Retinal pigment epithelial cell (primary cell): ENCODE measurements around the gene MAD1L1.

Experiments
- DNase-seq: peaks from one replicate; pipeline ENCODE4 v3.0.0-alpha.2; 2010; ENCODE audit warnings: low read depth
- H3K4me3 ChIP-seq: 2 replicates; pipeline ENCODE4 v1.5.1; 2011; ENCODE audit warnings: mild to moderate bottlenecking, low read length, control low read depth, moderate library complexity
- TF ChIP-seq, protein P1 (sequence below): conservative IDR thresholded peaks from 2 replicates; pipeline ENCODE4 v1.5.1; 2011; ENCODE audit warnings: low read depth, low read length, control low read depth, inconsistent platforms

MAD1L1 gene

DNA sequence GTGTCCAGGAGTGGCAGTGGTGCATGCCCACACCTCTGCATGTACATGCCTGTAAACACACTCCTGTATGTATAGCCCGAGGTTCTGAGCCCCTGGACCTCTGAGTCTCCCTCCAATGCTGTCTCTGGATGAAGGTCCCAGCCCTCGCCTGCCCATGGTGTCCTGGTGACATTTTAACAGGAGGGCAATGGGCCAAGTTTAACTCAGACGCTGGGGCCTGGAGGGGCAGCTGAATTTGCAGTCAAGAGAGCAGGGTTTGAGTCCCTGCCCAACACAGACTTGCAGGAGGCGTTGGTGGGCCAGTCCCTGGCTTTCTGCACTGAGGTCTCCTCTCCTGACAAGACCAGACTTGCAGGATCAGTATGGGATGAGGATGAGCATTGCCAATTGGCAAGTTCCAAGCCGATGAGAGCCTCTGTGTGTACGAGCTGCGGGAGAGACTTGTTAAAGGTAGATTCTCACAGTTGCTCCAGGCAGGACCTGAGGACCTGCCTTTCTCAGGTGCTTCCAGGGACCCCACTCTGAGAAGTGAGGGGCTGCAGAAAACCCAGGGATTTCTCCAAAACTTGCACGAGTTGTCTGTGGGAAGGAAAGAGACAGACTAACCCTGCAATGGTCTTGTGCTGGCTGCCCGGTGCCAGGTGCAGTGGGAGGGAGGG lies 420.8 kb downstream of the MAD1L1 start:
- DNase-seq, result no peak
- H3K4me3 ChIP-seq, result no peak overlapping the region
- TF ChIP-seq, protein P1, sequence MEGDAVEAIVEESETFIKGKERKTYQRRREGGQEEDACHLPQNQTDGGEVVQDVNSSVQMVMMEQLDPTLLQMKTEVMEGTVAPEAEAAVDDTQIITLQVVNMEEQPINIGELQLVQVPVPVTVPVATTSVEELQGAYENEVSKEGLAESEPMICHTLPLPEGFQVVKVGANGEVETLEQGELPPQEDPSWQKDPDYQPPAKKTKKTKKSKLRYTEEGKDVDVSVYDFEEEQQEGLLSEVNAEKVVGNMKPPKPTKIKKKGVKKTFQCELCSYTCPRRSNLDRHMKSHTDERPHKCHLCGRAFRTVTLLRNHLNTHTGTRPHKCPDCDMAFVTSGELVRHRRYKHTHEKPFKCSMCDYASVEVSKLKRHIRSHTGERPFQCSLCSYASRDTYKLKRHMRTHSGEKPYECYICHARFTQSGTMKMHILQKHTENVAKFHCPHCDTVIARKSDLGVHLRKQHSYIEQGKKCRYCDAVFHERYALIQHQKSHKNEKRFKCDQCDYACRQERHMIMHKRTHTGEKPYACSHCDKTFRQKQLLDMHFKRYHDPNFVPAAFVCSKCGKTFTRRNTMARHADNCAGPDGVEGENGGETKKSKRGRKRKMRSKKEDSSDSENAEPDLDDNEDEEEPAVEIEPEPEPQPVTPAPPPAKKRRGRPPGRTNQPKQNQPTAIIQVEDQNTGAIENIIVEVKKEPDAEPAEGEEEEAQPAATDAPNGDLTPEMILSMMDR, result no peak

DNA sequence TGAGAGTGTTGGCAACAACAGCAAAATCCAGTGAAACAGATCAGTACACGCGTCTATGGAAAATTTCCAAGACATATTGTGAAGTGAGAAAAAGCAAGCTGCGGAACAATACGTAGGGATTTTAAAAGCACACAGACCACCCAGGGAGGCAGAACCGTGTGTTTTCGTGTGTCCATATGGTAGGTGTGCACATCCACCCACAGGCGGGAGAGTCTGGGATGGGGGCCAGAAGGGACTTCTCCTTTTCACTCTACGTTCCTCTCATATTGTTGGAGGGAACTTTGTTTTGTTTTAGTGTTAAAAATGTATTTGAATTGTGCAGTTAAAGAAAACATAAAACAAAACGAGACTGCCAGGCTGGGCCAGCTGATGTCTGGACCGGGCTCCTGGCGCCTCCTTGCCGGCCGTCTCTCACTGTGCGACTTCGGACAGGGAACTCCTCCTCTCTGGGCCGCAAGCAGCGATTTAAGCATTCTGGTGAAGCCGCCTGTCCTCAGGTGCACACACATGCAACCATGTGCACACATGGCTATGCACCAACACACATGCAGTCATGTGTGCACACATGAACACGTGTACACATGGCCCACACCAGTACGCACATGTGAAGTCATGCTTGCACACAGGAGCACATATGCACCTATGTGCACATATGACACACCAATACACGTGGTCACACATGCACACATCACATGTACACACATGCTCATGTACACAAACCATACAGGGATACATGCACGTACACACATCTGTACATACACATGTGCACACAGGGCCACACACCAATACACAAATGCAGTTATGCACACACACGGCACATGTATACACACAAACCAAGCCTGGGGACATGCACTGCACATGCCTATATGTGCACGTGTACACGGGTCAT lies 421.5 kb downstream of the MAD1L1 start:
- H3K4me3 ChIP-seq, result no peak overlapping the region
- DNase-seq, result no peak
- TF ChIP-seq, protein P1, result no peak

DNA sequence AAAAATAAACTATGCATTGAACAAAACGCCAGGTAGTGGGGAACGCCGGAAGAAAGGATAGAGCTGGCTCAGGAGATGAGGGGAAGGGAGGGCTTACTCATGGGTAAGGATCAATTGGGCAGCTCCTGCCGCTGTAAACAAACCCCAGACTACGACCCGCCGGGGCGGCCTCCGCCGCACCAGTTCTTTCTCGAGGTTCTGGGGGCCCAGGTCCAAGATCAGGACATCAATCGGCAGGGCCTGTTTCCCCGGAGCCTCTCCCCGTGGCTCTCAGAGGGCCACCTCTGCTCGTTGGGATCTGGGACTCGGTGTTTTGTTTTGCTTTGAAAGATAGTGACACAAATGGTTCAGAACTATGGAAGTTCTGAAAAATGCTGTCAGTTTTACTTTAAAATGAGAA lies 422.2 kb downstream of the MAD1L1 start:
- DNase-seq, result no peak
- no peak overlapping the region for H3K4me3 ChIP-seq
- TF ChIP-seq, protein P1, result no peak

DNA sequence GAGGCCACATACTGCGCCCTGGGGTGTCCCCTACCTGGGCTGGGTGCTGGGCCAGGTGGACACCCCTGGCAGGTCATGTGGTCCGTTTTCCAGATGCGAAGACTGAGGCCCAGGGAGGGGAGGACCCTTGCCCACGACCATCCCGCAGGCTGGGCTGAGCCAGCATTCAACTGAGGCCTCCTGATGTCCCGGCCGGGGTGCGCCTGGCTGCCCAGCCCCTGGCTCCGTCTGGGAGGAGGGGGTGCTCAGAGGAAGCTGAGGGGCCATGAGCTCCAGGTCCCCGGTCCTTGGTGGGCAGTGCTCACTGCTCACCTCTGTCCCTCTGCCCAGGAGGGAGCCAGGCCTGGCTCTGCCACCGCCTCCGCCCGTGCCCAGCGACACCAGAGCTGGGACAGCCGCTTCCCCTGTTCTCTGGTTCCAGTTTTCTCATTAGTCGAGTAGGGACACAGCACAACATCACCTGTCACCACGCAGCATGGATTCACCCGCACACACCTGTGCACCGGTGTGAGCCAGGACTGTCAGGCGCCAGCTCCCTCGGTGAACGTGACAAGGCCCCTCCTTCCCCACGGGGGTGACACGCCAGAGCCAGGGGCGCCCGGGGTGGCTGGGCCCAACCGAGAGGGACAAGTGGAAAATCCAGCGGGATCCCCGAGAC lies 423.0 kb downstream of the MAD1L1 start:
- H3K4me3 ChIP-seq, result no peak overlapping the region
- TF ChIP-seq, protein P1, result no peak
- no peak for DNase-seq

DNA sequence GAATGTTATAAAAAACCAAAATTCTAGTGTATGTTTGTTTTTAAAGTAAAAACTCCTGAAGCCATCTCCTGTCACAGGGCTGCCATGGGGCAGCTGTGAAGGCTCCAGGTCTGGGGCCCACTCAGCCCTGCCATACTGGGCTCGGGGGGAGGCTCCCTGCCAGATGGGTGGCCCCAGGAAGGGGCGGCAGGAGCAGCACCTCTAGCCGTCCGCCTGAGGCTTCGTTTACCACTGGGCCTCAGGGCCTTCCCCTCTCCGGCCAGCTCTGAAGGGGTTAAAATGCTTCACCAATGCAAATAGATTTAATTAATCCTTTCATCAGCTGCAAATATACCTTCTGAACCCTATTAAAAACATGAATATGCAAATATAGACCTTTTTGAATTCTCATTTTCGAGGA lies 423.7 kb downstream of the MAD1L1 start:
- H3K4me3 ChIP-seq, result no peak overlapping the region
- TF ChIP-seq, protein P1, result no peak
- no peak for DNase-seq

DNA sequence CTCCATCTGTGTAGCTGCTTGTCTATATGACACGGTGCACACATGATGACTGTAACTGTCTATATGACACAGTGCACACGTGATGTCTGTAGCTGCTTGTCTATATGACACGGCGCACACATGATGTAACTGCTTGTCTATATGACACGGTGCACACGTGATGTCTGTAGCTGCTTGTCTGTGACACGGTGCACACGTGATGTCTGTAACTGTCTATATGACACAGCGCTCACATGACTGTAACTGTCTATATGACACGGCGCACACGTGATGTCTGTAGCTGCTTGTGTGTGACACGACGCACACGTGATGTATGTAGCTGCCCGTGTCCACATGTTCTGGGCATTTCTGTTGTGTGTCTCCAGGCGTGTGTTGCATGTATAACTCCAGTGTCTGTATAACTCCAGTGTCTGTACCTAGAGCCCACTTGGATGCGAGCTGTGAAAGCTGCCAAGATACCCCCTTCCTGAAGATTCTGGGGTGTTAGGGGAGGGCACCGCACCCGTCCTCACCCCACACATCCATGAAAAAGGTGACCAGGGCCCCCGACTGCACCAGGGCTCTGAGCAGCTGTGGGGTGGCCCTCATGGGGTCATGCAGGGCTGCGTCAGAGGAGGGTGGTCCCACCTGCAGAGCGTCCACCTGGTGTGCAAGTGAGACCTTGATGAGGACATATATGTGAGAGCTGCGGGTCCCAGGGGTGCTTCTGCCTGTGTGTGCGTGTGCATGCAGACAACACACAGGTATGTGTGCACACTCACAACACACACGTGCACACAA lies 424.7 kb downstream of the MAD1L1 start:
- TF ChIP-seq, protein P1, result no peak
- H3K4me3 ChIP-seq, result no peak overlapping the region
- DNase-seq, result no peak
